ENCODE data around the gene SNRPD2.

The SNRPD2 gene

GRCh38 chr19:45655073-45655472 is 36.7 kb downstream of the SNRPD2 start:
- no peak for DNase-seq

GRCh38 chr19:45653634-45654033 is 38.1 kb downstream of the SNRPD2 start:
- DNase-seq = no peak

GRCh38 chr19:45650722-45651121 is 41.0 kb downstream of the SNRPD2 start:
- DNase-seq = no peak

- DNase-seq = no peak
Observed at GRCh38 chr19:45646345-45646698, 45.4 kb downstream of the SNRPD2 start.

- peak; percentile 97 for DNase-seq
Observed at GRCh38 chr19:45645631-45646344, 46.0 kb downstream of the SNRPD2 start.

- DNase-seq = no peak
Observed at GRCh38 chr19:45645068-45645630, 46.6 kb downstream of the SNRPD2 start.

- no peak for DNase-seq
Observed at GRCh38 chr19:45643927-45644771, 47.6 kb downstream of the SNRPD2 start.

- DNase-seq = peak; percentile 96
Observed at GRCh38 chr19:45643024-45643926, 48.5 kb downstream of the SNRPD2 start.

GRCh38 chr19:45641274-45642105 is 50.3 kb downstream of the SNRPD2 start:
- DNase-seq = peak; percentile 80

- peak; percentile 16 for DNase-seq
Observed at GRCh38 chr19:45640849-45641273, 50.9 kb downstream of the SNRPD2 start.

GRCh38 chr19:45638930-45639729 is 52.6 kb downstream of the SNRPD2 start, which contains the start of gene EML2:
Gene EML2, minus strand, starts transcription at chr19:45639397. Its CDS starts 21 bp downstream, at chr19:45639376.
- DNase-seq = peak; percentile 77

- DNase-seq = no peak
Observed at GRCh38 chr19:45637890-45638667, 53.7 kb downstream of the SNRPD2 start.
